Esophagus muscularis mucosa (tissue), 4 donors: Measurements from ENCODE around the gene RAB3C. TPM values are rescaled to one million over a fixed set of nuclear protein-coding genes. Genes with fewer than 3 reads are reported as not detected.

Experiments
- DNase-seq: peaks from one replicate; pipeline ENCODE4 v3.0.0-alpha.2; 2017; ENCODE audit errors: extremely low spot score
- H3K27ac ChIP-seq, 4 donors: fragments of 200-600 bp; sonication (generic); replicated peaks in 1 of 4; 1 replicate in 3 of 4; 2 replicates in 1 of 4; pipeline ENCODE4 v1.5.1; 2016 to 2019; ENCODE audit warnings: mild to moderate bottlenecking in 1 of 4
- H3K27me3 ChIP-seq, 4 donors: fragments of 200-600 bp; sonication (generic); one replicate each; pipeline versions ENCODE4 v1.5.1 to v1.6.0; 2016 to 2019
- H3K36me3 ChIP-seq, 4 donors: fragments of 200-600 bp; sonication (generic); one replicate each; pipeline ENCODE4 v1.5.1; 2016 to 2019
- H3K4me1 ChIP-seq, 4 donors: fragments of 200-600 bp; sonication (generic); one replicate each; pipeline ENCODE4 v1.5.1; 2016 to 2019
- H3K4me3 ChIP-seq, 4 donors: fragments of 200-600 bp; sonication (generic); 1 replicate in 2 of 4; 2 replicates in 2 of 4; pipeline ENCODE4 v1.5.1; 2016 to 2019; ENCODE audit warnings: mild to moderate bottlenecking in 4 of 4, moderate library complexity in 1 of 4
- H3K9me3 ChIP-seq, 4 donors: fragments of 200-600 bp; sonication (generic); 1 replicate in 3 of 4; 2 replicates in 1 of 4; pipeline ENCODE4 v1.5.1; 2016 to 2019
- CTCF ChIP-seq, 3 experiments: fragments of 200-600 bp in 2 of 3; fragments of 450-650 bp in 1 of 3; sonication (generic) in 2 of 3; IDR thresholded peaks; one replicate each; pipeline ENCODE4 v1.5.1; 2017 to 2019; ENCODE audit warnings: antibody characterized with exemption in 3 of 3, mild to moderate bottlenecking in 2 of 3, moderate library complexity in 1 of 3
- EP300 ChIP-seq: sonication (generic); formaldehyde crosslinking; IDR thresholded peaks from one replicate; pipeline ENCODE4 v1.6.1; 2017; ENCODE audit warnings: antibody characterized with exemption
- POLR2A ChIP-seq: fragments of 450-650 bp; IDR thresholded peaks from one replicate; pipeline ENCODE4 v1.6.1; 2017; ENCODE audit warnings: antibody characterized with exemption, moderate library complexity, mild to moderate bottlenecking, low read depth
- POLR2AphosphoS5 ChIP-seq, 2 donors: sonication (generic); formaldehyde crosslinking; IDR thresholded peaks; one replicate each; pipeline ENCODE4 v1.6.1; 2017; ENCODE audit warnings: antibody characterized with exemption in 2 of 2
- WGBS: methylation state at CpG from one replicate; pipeline ENCODE4 v1.1.5; 2018; 5-methylcytosine and 5-hydroxymethylcytosine counted together
- intact Hi-C: fragments of 100-400 bp; cut with DNase I; formaldehyde crosslinking; loops from one replicate; pipeline ENCODE4 v1.15.1; 2023
- total RNA-seq, 4 donors: library from RNA; depleted of rRNA; stranded (reverse); fragments of >200 nt; gene quantifications; one replicate each; pipeline versions ENCODE4 v1.1.0 to v1.2.1, GENCODE V29; 2016

The RAB3C gene
- total RNA-seq, 4 donors from 2014 or later, result 2.6 to 9.6 (median 5.9) TPM

- no peaks in the 10 kb centered on the region for H3K4me1 ChIP-seq
- intact Hi-C loops, result no loop called here
Observed at GRCh38 chr5:58717303-58718007, 134.6 kb downstream of the RAB3C start.

GRCh38 chr5:58718269-58718978 lies 135.5 kb downstream of the RAB3C start:
- no peaks in the 10 kb centered on the region for H3K4me1 ChIP-seq
- H3K27me3 ChIP-seq, result no peaks in the 10 kb centered on the region
- WGBS, result 62% methylated on average over 2 of the region's 2 CpGs
- no peak for TF ChIP-seq EP300
- TF ChIP-seq CTCF (IDR thresholded peaks at IDR 0.05), result no peak
- no peak for DNase-seq
- no peak overlapping the region for H3K27ac ChIP-seq
- intact Hi-C loops, result no loop called here
- no peak overlapping the region for H3K4me3 ChIP-seq
- no peaks in the 10 kb centered on the region for H3K36me3 ChIP-seq
- H3K9me3 ChIP-seq, result no peaks in the 10 kb centered on the region

More at GRCh38 chr5:58717303-58718007, 134.6 kb downstream of the RAB3C start:
- H3K9me3 ChIP-seq, result no peaks in the 10 kb centered on the region
- no peak for TF ChIP-seq POLR2AphosphoS5 (IDR thresholded peaks at IDR 0.05)
- TF ChIP-seq EP300, result no peak
- TF ChIP-seq CTCF (IDR thresholded peaks at IDR 0.05), result no peak
- no peak for TF ChIP-seq POLR2A
- no peaks in the 10 kb centered on the region for H3K36me3 ChIP-seq
- WGBS, result 54% methylated on average over 5 of the region's 5 CpGs
- H3K27ac ChIP-seq, result no peak overlapping the region
- no peak for DNase-seq
- no peak overlapping the region for H3K4me3 ChIP-seq
- no peaks in the 10 kb centered on the region for H3K27me3 ChIP-seq

GRCh38 chr5:58722160-58722559 lies 139.3 kb downstream of the RAB3C start:
- intact Hi-C loops, result no loop called here

GRCh38 chr5:58724992-58725391 lies 142.1 kb downstream of the RAB3C start:
- Histone ChIP-seq H3K4me3 (no peak overlapping the region), H3K27ac (no peak overlapping the region), H3K36me3 (no peaks in the 10 kb centered on the region), H3K4me1 (no peaks in the 10 kb centered on the region), H3K9me3 (peaks cover 0 to 12% (median 3%) of the 10 kb centered on the region in 4 donors), H3K27me3 (no peaks in the 10 kb centered on the region)
- no peak for TF ChIP-seq POLR2A
- no peak for TF ChIP-seq EP300
- TF ChIP-seq CTCF (IDR thresholded peaks at IDR 0.05), result no peak
- no peak for TF ChIP-seq POLR2AphosphoS5 (IDR thresholded peaks at IDR 0.05)
- intact Hi-C loops, result no loop called here
- 97% methylated on average over 2 of the region's 2 CpGs for WGBS
- no peak for DNase-seq

More at GRCh38 chr5:58722160-58722559, 139.3 kb downstream of the RAB3C start:
- TF ChIP-seq CTCF (IDR thresholded peaks at IDR 0.05), result no peak
- TF ChIP-seq EP300, result no peak
- TF ChIP-seq POLR2A, result no peak
- TF ChIP-seq POLR2AphosphoS5 (IDR thresholded peaks at IDR 0.05), result no peak
- 76% methylated on average over 1 of the region's 1 CpG for WGBS
- no peaks in the 10 kb centered on the region for H3K4me1 ChIP-seq
- no peak overlapping the region for H3K27ac ChIP-seq
- H3K4me3 ChIP-seq, result no peak overlapping the region
- no peak for DNase-seq
- no peaks in the 10 kb centered on the region for H3K27me3 ChIP-seq
- H3K9me3 ChIP-seq, result peaks cover 0 to 12% (median 3%) of the 10 kb centered on the region in 4 donors
- no peaks in the 10 kb centered on the region for H3K36me3 ChIP-seq
